ENCODE measurements around the gene HLA-DPB1.
"Not testable (repeated sequence)": the region's sequence is repeated elsewhere in the genome, so short reads cannot be mapped to it uniquely, and the experiment has no call there.

The HLA-DPB1 gene

GRCh38 chr6:33075568-33076405 is at the start of gene HLA-DPB1:
Gene HLA-DPB1, plus strand, starts transcription at chr6:33075990. Its CDS starts 52 bp downstream, at chr6:33076042.
- no peak for DNase-seq (ENCODE audit: low read depth)

GRCh38 chr6:33028220-33028849 is 47.5 kb upstream of the HLA-DPB1 start:
- DNase-seq (ENCODE audit: low read depth), result no peak

- no peak for DNase-seq (ENCODE audit: low read depth)
Observed at GRCh38 chr6:33029328-33030184, 46.2 kb upstream of the HLA-DPB1 start.

- DNase-seq (ENCODE audit: low read depth), result no peak
Observed at GRCh38 chr6:33030245-33030644, 45.5 kb upstream of the HLA-DPB1 start.

- DNase-seq (ENCODE audit: low read depth), result no peak
Observed at GRCh38 chr6:33034554-33034953, 41.2 kb upstream of the HLA-DPB1 start.

- DNase-seq (ENCODE audit: low read depth), result no peak
Observed at GRCh38 chr6:33036535-33036934, 39.3 kb upstream of the HLA-DPB1 start.

- no peak for DNase-seq (ENCODE audit: low read depth)
Observed at GRCh38 chr6:33040157-33040556, 35.6 kb upstream of the HLA-DPB1 start.

- DNase-seq (ENCODE audit: low read depth), result no peak
Observed at GRCh38 chr6:33049323-33050013, 26.3 kb upstream of the HLA-DPB1 start.

GRCh38 chr6:33050014-33050810 is 25.6 kb upstream of the HLA-DPB1 start:
- no peak for DNase-seq (ENCODE audit: low read depth)

GRCh38 chr6:33052627-33053026 is 23.2 kb upstream of the HLA-DPB1 start:
- no peak for DNase-seq (ENCODE audit: low read depth)

GRCh38 chr6:33053230-33053629 is 22.6 kb upstream of the HLA-DPB1 start:
- DNase-seq (ENCODE audit: low read depth), result no peak

GRCh38 chr6:33057222-33058150 is 18.3 kb upstream of the HLA-DPB1 start:
- no peak for DNase-seq (ENCODE audit: low read depth)

- DNase-seq (ENCODE audit: low read depth), result no peak
Observed at GRCh38 chr6:33061987-33062386, 13.8 kb upstream of the HLA-DPB1 start.

- not testable (repeated sequence) for DNase-seq (ENCODE audit: low read depth)
Observed at GRCh38 chr6:33063435-33063834, 12.4 kb upstream of the HLA-DPB1 start.

- DNase-seq (ENCODE audit: low read depth), result no peak
Observed at GRCh38 chr6:33064723-33065122, 11.1 kb upstream of the HLA-DPB1 start.

GRCh38 chr6:33065312-33065711 is 10.5 kb upstream of the HLA-DPB1 start:
- DNase-seq (ENCODE audit: low read depth), result no peak

- no peak for DNase-seq (ENCODE audit: low read depth)
Observed at GRCh38 chr6:33066917-33067521, 8.8 kb upstream of the HLA-DPB1 start.

- DNase-seq (ENCODE audit: low read depth), result no peak
Observed at GRCh38 chr6:33069021-33069738, 6.6 kb upstream of the HLA-DPB1 start.

GRCh38 chr6:33070909-33071308 is 4.9 kb upstream of the HLA-DPB1 start:
- DNase-seq (ENCODE audit: low read depth), result no peak

Data from activated gamma-delta T cell treated with anti-CD3 and anti-CD28 coated beads, Interleukin-2, amount 50 U/mL, for 16 hours (primary cell).